PFSK-1 (cell line): ENCODE data around the gene SHPK.

Source experiments
- FOXP2 ChIP-seq: optimal IDR thresholded peaks from 2 replicates; pipeline ENCODE3; 2011; ENCODE audit warnings: borderline replicate concordance, control low read depth, inconsistent platforms; ENCODE audit not compliant: insufficient read depth; ENCODE audit errors: extremely low read length, extremely low read depth
- POLR2AphosphoS5 ChIP-seq: IDR thresholded peaks from 2 replicates; pipeline ENCODE4 v1.6.1; 2012; ENCODE audit warnings: low read depth, mild to moderate bottlenecking, control low read depth, low read length, moderate library complexity
- SIN3A ChIP-seq: IDR thresholded peaks from 2 replicates; pipeline ENCODE4 v1.6.1; 2012; ENCODE audit warnings: mild to moderate bottlenecking, low read length, moderate library complexity, borderline replicate concordance; ENCODE audit not compliant: insufficient read depth
- TAF1 ChIP-seq: IDR thresholded peaks from 2 replicates; pipeline ENCODE4 v1.6.1; 2012; ENCODE audit warnings: low read length, control low read depth, borderline replicate concordance; ENCODE audit not compliant: insufficient read depth
- TF ChIP-seq, protein P1 (sequence below), 2 experiments: IDR thresholded peaks; 2 replicates each; pipeline versions ENCODE4 v1.6.1 to v1.8.0; 2011 to 2012; ENCODE audit warnings: low read depth in 2 of 2, low read length in 2 of 2, control low read depth in 1 of 2, inconsistent platforms in 1 of 2, mild to moderate bottlenecking in 1 of 2, moderate library complexity in 1 of 2; ENCODE audit not compliant: insufficient read depth in 1 of 2

SHPK gene

GRCh38 chr17:3647251-3647650 is 11.2 kb upstream of the SHPK start:
- TF ChIP-seq TAF1, result no peak
- no peak for TF ChIP-seq SIN3A
- TF ChIP-seq, protein P1, sequence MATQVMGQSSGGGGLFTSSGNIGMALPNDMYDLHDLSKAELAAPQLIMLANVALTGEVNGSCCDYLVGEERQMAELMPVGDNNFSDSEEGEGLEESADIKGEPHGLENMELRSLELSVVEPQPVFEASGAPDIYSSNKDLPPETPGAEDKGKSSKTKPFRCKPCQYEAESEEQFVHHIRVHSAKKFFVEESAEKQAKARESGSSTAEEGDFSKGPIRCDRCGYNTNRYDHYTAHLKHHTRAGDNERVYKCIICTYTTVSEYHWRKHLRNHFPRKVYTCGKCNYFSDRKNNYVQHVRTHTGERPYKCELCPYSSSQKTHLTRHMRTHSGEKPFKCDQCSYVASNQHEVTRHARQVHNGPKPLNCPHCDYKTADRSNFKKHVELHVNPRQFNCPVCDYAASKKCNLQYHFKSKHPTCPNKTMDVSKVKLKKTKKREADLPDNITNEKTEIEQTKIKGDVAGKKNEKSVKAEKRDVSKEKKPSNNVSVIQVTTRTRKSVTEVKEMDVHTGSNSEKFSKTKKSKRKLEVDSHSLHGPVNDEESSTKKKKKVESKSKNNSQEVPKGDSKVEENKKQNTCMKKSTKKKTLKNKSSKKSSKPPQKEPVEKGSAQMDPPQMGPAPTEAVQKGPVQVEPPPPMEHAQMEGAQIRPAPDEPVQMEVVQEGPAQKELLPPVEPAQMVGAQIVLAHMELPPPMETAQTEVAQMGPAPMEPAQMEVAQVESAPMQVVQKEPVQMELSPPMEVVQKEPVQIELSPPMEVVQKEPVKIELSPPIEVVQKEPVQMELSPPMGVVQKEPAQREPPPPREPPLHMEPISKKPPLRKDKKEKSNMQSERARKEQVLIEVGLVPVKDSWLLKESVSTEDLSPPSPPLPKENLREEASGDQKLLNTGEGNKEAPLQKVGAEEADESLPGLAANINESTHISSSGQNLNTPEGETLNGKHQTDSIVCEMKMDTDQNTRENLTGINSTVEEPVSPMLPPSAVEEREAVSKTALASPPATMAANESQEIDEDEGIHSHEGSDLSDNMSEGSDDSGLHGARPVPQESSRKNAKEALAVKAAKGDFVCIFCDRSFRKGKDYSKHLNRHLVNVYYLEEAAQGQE (IDR thresholded peaks at IDR 0.05; ENCODE audit: insufficient read depth in 1 of 2, low read depth in 2 of 2, low read length in 2 of 2), result no peak
- no peak for TF ChIP-seq FOXP2
- no peak for TF ChIP-seq POLR2AphosphoS5

- TF ChIP-seq POLR2AphosphoS5 (no peak), SIN3A (no peak), TAF1 (no peak), FOXP2 (no peak)
- TF ChIP-seq, protein P1 (IDR thresholded peaks at IDR 0.05; ENCODE audit: insufficient read depth in 1 of 2, low read depth in 2 of 2, low read length in 2 of 2), result no peak
Measured at GRCh38 chr17:3645310-3645709, 9.3 kb upstream of the SHPK start.

DNA sequence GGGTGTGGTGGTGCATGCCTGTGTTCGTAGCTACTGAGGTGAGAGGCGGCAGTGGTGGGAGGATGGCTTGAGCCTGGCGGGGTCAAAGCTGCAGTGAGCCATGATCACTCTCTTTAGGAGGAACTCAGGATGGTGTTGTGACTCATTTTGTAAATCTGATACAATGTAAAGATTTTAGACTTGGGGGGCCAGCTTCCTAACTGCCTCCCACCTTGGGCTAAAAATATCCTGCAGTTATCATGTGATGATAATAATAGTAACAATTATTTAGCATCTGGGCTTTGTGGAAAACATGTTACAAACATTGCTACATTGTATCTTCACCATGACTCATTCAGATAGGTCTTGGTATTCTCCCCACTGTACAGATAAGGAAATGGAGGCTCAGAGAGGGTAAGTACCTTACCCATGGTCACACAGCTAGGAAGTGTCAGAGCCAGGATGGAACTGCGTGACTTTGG is 7.9 kb upstream of the SHPK start:
- TF ChIP-seq, protein P1 (IDR thresholded peaks at IDR 0.05; ENCODE audit: insufficient read depth in 1 of 2, low read depth in 2 of 2, low read length in 2 of 2), result no peak
- TF ChIP-seq SIN3A (no peak), TAF1 (no peak), FOXP2 (no peak), POLR2AphosphoS5 (no peak)

DNA sequence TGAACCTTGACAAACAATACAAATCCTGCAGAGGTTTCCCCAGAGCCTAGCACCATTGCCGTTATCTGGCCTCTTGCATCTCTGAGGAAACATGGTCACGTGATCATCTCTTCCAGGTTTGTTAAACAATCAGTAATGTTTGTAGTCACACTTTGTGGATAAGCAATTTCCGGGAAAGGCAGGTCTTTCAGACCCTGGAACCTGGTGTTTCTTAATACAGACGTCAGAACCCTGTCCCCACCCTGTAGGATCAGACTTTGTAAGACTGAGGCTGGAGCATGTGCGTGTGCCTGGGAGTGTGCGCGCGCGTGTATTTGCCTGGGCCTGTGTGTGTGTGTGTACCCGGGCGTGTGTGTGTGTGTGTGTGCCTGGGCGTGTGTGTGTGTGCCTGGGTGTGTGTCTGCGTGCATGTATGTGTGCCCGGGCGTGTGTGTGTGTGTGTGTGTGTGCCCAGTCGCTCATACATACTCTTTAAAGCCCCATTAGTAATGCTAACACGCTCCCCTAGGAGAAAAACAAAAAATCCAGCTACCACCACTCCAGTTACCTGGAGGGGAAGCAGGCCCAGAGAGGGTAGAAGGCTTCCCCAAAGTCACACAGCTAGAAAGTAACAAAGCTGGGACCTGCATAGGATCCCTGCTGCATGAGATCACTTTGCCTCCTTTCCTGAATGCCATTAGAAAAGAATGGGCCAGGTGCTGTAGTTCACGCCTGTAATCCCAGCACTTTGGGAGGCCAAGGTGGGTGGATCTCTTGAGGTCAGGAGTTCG is 5.9 kb upstream of the SHPK start:
- TF ChIP-seq FOXP2, result no peak

- TF ChIP-seq FOXP2 (no peak), POLR2AphosphoS5 (no peak), TAF1 (no peak), SIN3A (no peak)
- TF ChIP-seq, protein P1 (IDR thresholded peaks at IDR 0.05; ENCODE audit: insufficient read depth in 1 of 2, low read depth in 2 of 2, low read length in 2 of 2), result no peak
Measured at GRCh38 chr17:3641014-3641413, 5.0 kb upstream of the SHPK start.
